RPMI7951 (cell line): ENCODE results near the gene NELL2. TPM values are rescaled to one million over a fixed set of nuclear protein-coding genes. Genes with fewer than 3 reads are reported as not detected.

Experiments
- DNase-seq: peaks from one replicate; pipeline ENCODE4 v3.0.0-alpha.2; 2012; ENCODE audit warnings: low read depth
- total RNA-seq: library from RNA; depleted of rRNA; stranded (reverse); fragments of >200 nt; shearing (Covaris generic); gene quantifications from 2 replicates; pipeline ENCODE4 v1.2.3, GENCODE V29; 2014

Gene NELL2
- total RNA-seq, 1 experiment from 2014 or later, result under 0.01 TPM

DNA sequence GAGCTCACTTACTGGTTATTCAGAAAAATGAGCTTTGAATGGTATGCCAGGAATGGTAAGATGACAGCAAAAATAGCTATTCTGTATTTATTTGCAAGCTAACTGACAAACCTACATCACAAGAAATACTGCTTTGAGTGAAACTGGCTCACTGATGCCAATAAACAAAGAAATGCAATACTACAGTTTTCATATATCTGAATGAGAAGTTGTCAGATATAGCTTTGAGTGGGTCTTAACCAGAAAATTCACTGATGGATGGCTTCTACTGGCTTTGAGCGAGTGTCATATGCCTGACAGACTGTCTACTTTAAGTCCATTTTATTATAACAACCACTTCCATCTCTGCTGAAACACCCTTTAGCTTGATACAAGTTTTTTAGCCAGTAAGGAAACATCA lies 330.1 kb downstream of the NELL2 start:
- DNase-seq, result no peak

DNA sequence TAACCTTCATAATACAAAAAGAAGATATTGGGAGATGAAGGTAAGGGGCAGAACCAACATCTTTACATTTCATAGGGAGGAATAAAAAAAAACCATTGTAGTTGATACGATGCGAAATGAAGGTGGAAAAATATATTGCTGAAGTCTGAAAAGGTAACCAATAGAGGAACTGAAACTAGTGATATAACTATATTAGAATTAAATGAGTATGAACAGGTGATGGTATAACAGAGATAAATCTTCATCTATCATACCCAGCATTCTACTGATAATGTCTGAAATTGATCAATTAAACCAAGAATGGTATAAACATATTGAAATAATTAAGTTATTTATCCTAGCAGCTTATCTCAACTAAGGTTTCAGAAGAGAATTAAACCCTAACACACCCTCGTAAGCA lies 332.1 kb downstream of the NELL2 start:
- DNase-seq, result no peak

DNA sequence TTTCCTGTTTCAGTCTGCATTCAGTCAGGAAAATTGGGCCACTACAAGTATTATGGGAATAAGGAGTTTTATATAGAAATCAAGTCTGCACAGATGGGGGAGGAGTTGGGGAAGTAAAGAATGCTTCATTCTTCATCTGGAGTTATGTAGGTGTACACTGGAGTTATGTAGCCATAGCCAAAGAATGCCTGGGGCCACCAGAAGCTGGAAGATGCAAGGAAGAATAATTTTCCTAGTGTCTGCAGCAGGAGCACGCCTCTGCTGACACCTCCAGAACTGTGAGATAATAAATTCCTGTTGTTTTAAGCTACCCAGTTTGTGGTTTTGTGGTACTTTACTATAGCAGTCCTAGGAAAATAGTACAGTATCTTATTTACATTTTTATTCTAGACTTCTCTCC lies 333.4 kb downstream of the NELL2 start:
- no peak for DNase-seq

DNA sequence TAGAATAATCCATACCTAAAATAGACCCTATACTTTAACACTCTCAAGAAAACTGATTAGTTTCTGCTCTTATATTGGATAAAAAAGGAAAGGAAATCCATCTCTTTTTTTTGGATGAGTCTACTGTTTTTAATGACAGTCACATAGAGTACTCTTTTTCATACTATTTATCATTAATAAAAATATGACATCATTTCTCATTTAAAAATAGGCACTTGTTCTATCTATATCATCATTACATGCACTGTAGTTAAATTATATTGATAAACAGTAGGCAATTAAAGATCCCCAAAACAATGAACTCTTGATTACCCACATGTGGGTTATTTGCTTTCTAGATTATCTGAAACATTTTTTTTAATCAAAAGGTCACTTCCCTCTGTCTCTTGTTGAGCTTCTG lies 338.8 kb downstream of the NELL2 start:
- DNase-seq, result no peak

DNA sequence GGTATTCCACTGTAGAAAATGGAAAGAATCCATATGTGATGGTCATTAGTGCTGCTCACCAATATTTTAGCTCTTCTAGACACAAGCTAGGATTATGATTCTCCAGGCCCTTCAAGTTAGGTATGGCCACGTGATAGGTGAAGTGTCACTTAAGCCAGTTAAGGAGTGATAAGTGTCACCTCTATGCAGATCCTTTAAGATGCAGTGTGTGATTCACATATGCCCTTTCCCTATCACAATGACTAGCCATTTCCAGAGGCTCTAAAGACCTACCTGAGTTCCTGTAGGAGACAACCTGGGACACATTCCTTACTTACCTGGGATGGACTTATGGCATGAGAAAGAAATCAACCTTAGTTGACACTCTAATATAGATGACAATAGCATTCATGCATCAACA lies 343.2 kb downstream of the NELL2 start:
- no peak for DNase-seq

DNA sequence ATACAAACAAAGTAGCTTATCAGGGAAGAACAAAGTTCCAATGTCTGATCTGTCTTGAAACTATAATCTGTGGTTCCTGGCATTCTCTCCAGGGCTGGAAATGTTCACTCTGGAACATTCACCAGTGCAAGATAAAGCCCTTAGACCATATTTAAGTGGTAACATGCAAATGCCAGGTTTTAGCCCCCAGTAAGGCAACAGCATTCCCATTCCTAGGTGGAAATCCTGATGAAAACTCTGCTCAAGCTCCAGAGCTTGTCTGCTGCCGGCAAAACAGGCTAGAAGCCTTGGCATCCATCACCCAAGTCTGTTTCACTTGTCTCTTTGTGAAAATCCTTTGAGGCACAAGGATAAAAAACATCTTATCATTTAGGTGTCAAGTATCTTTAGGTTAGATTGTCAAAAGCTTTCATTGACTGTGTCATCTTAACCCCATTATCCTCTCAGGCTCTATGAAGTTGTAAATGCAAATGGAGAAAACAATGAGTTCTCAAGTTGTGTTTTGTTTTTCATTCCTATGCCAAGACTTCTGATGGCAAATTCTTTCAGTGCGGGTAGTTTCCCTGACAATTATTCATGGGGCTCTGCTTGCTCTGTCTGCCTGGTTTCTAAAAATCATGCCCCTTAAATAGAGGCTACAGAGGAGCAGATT lies 344.7 kb downstream of the NELL2 start:
- no peak for DNase-seq

DNA sequence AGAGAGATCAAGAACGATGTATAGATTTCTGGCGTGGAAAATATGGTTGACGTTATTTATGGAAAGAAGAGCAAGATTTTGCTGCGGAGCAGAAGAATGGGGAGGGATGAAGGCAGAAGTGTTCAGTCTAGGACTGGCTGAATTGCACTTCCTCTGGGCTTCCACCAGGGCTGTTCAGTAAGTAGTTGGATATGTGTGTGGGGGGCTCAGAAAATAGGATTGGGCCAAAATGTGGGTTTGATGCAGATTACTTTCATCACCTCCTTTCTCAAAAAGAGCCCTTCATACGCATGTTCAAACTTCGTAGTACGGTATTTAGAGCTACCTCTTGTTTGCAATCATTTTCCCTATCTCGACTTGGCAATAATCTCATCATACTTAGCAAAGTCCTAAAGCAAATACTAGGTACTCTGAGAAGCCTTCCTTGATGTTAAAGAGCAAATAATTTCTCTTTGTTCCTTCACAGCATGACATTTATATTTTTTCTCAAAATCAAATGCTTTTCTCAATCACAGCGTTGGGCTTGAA lies 349.4 kb downstream of the NELL2 start:
- DNase-seq, result no peak

DNA sequence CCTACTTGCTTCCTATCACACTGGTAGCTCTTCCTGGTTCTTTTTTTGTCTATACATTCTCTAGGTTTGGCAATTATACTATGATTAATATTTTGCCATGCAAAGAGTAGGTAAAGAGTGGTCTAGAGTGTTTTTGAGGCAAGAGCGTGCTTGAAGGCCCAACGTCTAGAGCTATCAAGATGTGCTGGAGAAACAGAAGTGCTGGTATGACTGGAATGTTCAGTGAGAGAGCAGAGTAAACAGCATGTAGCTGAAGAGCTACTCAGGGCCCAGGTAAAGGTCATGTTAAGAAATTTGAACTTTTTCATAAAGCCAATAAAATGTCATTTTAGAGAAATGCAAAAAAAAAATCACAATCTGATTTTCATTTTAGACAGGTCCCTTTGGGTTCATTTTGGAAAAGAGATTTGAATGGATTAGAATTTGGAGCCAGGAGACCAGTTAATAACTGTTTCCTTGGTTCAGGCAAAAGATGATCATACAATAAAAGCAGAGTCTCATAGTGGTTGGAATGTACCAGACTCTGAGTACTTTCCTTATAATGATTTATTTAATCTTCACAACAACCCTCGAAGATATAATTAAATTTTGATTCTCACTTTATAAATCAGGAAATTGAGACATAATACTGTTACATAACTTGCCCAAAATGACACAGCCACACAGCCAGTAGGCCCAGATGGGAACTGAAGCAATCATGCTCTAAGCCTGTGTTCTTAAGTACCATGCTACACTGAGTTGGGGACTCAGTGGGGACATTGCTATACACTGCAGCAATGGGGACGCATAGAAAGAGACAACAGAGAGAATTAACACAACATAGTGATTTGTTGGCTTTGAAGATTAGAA lies 350.1 kb downstream of the NELL2 start:
- DNase-seq, result no peak

DNA sequence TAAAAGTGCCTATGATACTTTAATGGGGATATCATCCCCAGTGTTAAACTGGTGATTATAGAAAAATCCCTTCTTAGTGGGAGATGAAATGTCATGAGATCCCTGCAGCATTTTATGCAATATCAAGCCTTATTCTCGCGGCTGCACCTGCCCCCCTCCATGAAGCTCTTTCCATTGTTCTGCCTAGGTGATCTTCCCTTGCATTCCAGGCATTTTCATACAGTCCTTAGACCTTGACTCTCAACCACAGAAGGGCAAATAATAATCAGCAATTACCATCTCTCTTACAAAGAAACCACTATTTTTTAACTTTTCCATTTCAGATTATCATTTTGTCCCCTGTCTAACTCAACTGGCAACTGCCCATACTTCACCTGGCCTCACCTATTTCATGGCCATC lies 352.3 kb downstream of the NELL2 start:
- no peak for DNase-seq

DNA sequence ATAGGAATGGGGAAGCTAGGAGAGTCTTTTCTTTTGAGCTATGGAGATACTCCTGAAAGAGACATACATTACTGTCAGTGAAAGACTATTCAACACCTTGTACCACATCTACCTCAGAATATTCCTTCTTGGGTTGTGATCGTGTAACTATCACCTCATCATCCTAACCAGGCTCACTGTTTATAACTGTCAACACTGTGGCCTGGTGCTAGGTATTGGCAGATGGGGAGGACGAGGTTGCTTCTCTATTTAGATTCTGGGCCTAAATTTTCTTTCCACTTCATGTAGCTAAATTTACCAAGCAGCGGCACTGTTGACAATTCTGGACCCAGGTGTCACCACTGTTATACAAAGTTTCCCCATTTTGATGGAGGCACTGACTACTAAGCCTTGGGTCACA lies 354.4 kb downstream of the NELL2 start:
- no peak for DNase-seq

DNA sequence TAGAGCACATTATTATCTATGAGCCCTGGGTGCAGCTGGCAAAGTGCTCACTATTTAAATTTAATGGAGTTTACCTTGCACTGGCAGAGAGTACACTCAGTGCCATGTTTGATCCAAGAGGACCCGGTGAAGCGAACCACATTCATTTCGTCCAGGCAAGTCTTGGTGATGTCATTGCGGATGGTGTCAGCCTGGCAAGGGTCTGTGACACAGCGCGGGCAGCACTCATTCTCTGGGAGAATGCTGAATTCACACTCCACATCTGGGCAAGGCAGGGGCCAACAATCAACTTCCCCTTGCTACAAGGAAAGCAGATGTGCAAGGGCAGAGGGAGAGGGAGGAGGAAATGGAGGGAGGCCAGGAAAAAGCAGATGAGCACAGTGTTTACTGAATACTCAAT lies 356.2 kb downstream of the NELL2 start:
- DNase-seq, result no peak

DNA sequence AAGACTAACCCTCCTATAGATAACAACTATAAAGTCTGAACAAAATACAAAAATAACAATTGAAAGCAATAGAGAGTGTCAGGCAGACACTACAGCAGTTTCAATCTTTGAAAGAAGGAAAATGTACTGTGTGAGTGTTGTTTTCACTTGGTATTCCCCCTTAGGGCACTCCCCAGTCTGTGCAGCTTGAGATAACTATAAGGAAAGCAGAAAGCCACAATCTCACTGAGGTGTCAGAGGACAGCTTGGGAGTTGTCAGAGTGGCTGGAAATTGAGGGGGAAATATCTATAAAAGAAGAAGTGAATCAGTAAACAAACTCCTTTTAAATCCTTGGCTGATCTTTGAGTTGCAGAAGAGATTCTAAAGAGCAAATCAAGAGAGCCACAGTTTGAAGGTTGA lies 364.8 kb downstream of the NELL2 start:
- DNase-seq, result no peak

DNA sequence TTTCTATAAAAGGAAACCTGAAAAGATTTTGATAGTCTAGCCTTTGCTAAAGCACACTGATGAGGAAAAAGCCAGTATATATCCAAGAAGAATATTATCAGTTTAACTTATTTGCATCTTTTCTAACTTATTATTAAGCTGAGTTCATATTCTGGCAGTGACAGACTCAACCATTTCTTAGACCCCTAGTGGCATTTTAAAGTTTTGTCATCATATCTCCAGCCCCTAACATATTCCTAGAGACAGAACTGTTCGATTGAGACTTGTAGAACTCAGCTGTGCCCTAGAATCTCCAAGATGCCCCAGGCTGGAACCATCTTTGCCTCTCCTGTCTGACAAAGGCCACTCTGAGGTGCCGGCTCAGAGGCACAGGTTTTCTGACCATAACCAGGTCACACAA lies 365.6 kb downstream of the NELL2 start:
- DNase-seq, result no peak

DNA sequence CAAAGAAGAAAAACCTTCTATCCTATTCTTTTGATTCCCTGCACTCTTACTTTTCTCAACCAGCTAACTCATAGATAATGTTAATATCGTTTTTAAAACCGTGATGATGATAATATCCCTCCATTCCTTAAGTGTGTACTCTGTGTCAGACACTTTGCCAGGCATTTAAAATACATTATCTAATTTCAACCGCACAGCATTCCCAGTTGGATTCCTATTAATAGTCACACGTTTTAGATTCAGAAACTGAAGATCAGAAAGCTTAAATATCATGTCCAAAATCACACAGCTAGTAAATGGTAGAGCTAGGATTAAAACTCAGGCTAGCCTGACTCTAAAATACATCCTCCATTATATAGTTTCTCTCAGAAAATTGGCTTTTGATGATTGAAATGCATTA lies 366.0 kb downstream of the NELL2 start:
- DNase-seq, result no peak

DNA sequence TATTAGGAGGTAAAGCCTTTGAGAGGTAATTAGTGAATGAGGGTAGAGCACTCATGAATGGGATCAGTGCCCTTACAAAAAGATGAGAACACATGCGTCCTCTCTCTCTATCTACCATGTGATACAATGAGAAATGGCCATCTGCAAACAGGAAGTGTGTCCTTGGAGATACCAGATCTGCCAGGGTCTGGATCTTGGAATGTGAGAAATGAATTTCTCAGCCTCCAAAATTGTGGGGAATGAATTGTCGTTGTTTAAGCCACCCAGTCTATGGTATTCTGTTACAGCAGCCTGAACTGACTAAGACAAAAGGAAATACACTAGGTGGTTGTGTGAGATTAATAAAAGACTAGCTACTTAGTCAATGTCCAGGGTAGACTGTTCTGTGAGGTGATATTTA lies 366.6 kb downstream of the NELL2 start:
- no peak for DNase-seq

DNA sequence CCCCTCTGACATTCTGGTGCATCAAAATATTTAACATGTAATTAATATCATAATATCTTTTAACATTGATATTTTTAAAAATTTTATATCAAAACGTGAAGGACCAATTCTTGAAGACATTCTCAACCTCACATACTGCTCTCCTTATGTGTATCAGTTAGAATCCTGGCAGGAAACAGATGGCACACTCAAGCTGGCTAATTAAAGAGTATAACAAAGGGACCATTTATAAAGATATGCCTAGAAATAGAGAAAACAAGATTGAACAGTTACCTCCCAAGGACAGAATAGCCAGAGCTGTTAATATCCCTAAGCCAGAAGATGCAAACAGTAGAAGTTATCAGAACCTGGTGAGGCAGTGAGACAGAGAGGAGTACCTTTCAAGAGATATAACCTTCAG lies 368.7 kb downstream of the NELL2 start:
- DNase-seq, result peak; percentile 0

DNA sequence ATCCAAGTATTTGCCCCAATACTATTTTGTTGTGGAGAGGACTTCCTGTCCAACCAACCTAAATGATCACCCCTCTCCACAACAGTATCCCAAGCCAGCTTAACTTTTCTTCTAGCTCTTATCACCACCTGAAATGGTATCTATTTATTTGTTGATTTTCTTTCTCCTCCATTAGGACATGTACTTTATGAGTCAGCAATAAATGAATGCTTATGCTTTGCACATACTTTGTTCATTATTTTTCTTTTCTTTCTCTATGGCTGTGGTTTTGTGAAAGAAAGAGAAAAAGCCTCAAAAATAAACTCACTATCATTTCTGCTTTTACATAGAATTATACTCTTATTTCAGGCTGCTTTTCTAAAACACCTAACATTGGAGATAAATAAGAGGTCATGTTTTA lies 371.3 kb downstream of the NELL2 start:
- DNase-seq, result no peak

DNA sequence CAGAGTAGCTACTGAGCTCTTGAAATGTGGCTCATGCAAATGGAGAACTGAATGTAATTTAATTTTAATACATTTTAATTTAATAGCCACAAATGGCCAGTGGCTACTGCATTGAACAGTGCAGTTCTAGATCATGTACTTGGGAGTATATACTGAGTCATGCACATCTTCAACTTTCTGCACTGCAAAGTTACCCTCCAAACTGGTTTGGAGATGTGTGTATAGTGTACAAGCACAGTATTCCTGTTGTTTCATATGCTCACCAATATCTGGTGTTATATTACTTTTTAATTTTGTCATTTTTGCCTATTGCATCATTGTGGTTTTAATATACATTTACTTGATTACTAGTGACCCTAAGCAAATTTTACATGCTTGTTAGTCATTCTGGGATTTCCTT lies 372.8 kb downstream of the NELL2 start:
- DNase-seq, result no peak

DNA sequence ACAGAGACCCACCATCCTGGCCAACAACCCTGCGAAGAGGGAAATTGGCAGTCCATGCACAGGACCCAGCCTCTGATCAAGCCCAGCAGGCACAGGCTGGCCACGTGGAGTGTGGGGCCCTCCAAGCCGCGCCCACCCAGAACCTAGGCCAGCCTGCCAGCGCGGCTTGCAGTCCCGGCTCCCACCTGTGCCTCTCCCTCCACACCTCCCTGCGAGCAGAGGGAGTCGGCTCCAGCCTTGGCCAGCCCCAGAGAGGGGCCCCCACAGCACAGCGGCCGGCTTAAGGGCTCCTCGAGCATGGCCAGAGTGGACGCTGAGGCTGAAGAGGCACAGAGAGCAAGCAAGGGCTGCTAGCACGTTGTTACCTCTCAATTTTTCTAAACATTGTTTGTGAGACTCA lies 373.4 kb downstream of the NELL2 start:
- no peak for DNase-seq

DNA sequence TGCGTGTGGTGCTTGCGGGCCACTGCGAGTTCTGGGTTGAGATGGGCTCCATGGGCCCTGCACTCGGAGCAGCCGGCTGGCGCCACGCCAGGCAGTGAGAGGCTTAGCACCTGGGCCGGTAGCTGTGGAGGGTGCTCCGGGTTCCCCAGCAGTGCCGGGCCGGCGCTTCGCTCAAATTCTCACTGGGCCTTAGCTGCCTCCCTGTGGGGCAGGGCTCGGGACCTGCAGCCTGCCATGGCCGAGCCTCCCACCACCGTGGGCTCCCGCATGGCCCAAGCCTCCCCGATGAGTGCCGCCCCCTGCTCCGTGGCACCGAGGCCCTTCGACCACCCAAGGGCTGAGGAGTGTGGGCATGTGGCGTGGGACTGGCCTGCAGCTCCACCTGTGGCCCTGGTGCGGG lies 375.7 kb downstream of the NELL2 start:
- DNase-seq, result no peak

DNA sequence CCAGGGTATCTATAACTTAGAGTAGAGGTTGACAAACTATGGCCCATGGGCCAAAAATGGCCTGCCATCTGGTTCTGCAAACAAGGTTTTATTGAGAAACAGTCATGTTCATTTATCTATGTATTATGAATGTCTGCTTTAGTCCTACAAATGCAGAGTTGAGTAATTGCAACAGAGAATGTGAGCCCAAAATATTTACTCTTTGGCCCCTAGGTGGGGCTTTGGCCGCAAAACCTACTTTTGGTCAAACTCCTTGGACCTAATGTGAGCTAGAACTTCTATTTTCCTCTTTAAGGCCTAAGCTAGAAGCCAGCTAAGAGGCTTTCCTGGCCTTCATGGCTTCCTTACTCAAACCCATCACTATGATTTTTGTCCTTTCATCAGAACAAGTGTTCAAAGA lies 379.1 kb downstream of the NELL2 start:
- no peak for DNase-seq

DNA sequence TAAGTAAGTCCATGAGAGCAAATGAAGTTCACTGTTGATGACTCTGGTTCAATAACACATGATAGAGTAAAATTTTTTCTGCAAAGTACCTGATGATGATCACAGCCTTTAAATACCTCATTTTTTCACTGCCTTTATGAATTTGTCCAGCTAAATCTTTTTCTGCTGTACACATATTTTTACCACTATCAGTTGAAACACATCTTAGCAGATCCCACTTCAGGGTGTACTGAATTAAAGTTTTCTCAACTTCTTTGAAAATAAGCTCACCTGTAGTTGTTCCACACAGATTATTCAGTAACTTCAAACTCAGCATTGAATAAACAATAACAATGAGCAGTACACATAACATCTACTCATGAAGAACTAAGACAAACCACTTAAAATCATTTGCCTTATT lies 385.9 kb downstream of the NELL2 start:
- no peak for DNase-seq

DNA sequence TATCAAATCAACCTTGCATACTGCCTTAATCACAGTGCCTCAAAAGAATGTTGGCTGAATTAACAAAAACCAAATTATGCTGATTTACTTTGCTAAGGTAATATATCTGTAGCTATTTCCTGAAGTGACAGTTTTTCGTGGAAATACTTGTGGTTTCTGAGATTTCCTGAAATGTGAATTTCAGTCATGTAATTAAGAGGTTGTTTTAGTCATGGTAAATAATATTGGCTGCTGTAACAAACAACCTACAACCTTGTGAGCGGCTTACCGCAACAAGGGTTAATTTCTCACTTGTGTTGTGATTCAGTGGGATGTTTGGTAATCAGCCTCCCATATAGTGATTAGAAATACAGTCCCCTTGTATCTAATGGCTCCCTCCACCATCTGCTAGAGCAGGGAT lies 387.9 kb downstream of the NELL2 start:
- no peak for DNase-seq
